CD4-positive, CD25-positive, alpha-beta regulatory T cell (primary cell): ENCODE results near the gene HMHB1. TPM values are rescaled to one million over a fixed set of nuclear protein-coding genes. Genes with fewer than 3 reads are reported as not detected.

Experiments used
- ATAC-seq, 2 donors: fragments of 150-1000 bp; cut with Tn5 transposase; one replicate each; pipeline ENCODE4 v1.10.0; 2021; ENCODE audit warnings: low read depth in 2 of 2, moderate number of reproducible peaks in 2 of 2, moderate library complexity in 1 of 2
- DNase-seq, 3 donors: peaks; one replicate each; pipeline versions ENCODE4 v3.0.0 to v3.0.0-alpha.2; 2012 to 2022; ENCODE audit warnings: mixed read lengths in 1 of 3
- H3K27ac ChIP-seq: one replicate; pipeline ENCODE4 v1.7.0; 2013; ENCODE audit warnings: mild to moderate bottlenecking, low read length; ENCODE audit not compliant: insufficient read depth, poor library complexity, severe bottlenecking
- H3K27me3 ChIP-seq: one replicate; pipeline ENCODE4 v1.7.0; 2013; ENCODE audit warnings: low read length; ENCODE audit not compliant: control insufficient read depth, insufficient read depth
- H3K36me3 ChIP-seq: one replicate; pipeline ENCODE4 v1.7.0; 2013; ENCODE audit warnings: mild to moderate bottlenecking, low read length, moderate library complexity; ENCODE audit not compliant: control insufficient read depth, insufficient read depth
- H3K4me1 ChIP-seq: 2 replicates; pipeline ENCODE4 v1.7.0; 2013; ENCODE audit warnings: mild to moderate bottlenecking, low read length; ENCODE audit not compliant: insufficient read depth, control insufficient read depth, poor library complexity, severe bottlenecking
- H3K4me3 ChIP-seq: one replicate; pipeline ENCODE4 v1.7.0; 2013; ENCODE audit warnings: low read depth, mild to moderate bottlenecking, low read length, moderate library complexity
- H3K9me3 ChIP-seq, 2 experiments: 1 replicate in 1 of 2; 2 replicates in 1 of 2; pipeline ENCODE4 v1.7.0; 2013; ENCODE audit warnings: low read length in 2 of 2, mild to moderate bottlenecking in 1 of 2, moderate library complexity in 1 of 2; ENCODE audit not compliant: control insufficient read depth in 2 of 2
- H3K27ac Mint-ChIP-seq, 3 donors: one replicate each; pipeline ENCODE4 v1.8.0; 2020 to 2022; ENCODE audit warnings: mild to moderate bottlenecking in 3 of 3, mixed read lengths in 3 of 3, moderate library complexity in 2 of 3
- H3K27me3 Mint-ChIP-seq: one replicate; pipeline ENCODE4 v1.8.0; 2022; ENCODE audit warnings: mild to moderate bottlenecking, mixed read lengths
- H3K36me3 Mint-ChIP-seq: one replicate; pipeline ENCODE4 v1.8.0; 2020; ENCODE audit warnings: mixed read lengths
- H3K4me1 Mint-ChIP-seq, 4 donors: one replicate each; pipeline ENCODE4 v1.8.0; 2020 to 2022; ENCODE audit warnings: mixed read lengths in 4 of 4, mild to moderate bottlenecking in 1 of 4
- H3K4me3 Mint-ChIP-seq, 4 donors: one replicate each; pipeline ENCODE4 v1.8.0; 2020 to 2022; ENCODE audit warnings: mild to moderate bottlenecking in 4 of 4, mixed read lengths in 4 of 4, moderate library complexity in 3 of 4
- H3K9me3 Mint-ChIP-seq, 7 donors: one replicate each; pipeline ENCODE4 v1.8.0; 2020 to 2022; ENCODE audit warnings: mixed read lengths in 7 of 7, mild to moderate bottlenecking in 3 of 7, moderate library complexity in 2 of 7
- polyA plus RNA-seq, 4 donors: library from polyadenylated mRNA; unstranded; fragments of 300-500 nt; fragmentation: Illumina TruSeq; gene quantifications; one replicate each; pipeline ENCODE4 v1.2.3, GENCODE V29; 2021
- total RNA-seq: library from RNA; stranded (reverse); gene quantifications from one replicate; pipeline ENCODE4 v1.2.3, GENCODE V29; 2022

Gene HMHB1
- total and polyA plus RNA-seq, 5 donors from 2014 or later: 12.2 TPM; not detected in 4

GRCh38 chr5:143826951-143827444 lies 15.0 kb downstream of the HMHB1 start:
- Mint-ChIP-seq H3K4me1 (peaks cover 3 to 12% (median 7%) of the 10 kb centered on the region in 4 donors), H3K4me3 (no peak overlapping the region), H3K36me3 (no peaks in the 10 kb centered on the region), H3K27me3 (no peaks in the 10 kb centered on the region), H3K9me3 (no peaks in the 10 kb centered on the region), H3K27ac (no peak overlapping the region)
- no peaks in the 10 kb centered on the region for H3K9me3 ChIP-seq
- DNase-seq: peak in 1 of 3 donors; percentile 58
- peaks cover 8% of the 10 kb centered on the region for H3K4me1 ChIP-seq
- H3K36me3 ChIP-seq: no peaks in the 10 kb centered on the region
- H3K4me3 ChIP-seq: no peak overlapping the region
- peak in 1 of 2 donors; percentile 23 for ATAC-seq
- H3K27ac ChIP-seq: no peak overlapping the region
- no peaks in the 10 kb centered on the region for H3K27me3 ChIP-seq

DNA sequence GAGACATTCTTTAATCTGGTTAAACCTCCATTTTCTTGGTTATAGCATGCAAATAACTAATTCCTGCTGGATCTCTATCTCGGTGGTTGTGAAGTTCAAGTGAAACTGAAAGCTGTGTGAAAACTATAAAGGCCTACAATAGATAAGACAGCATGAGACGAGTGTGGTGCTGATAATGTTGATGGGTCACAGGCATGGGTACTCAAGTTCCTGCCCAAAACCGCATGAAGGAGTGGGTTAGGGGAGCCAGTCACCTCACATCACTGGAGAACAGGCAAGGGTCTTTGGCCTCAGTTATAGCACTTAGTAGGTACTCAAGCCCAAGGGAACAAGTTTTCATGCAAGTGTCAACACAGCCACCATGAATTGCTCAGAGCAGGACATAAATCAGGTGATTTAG lies 16.7 kb downstream of the HMHB1 start:
- no peaks in the 10 kb centered on the region for H3K36me3 ChIP-seq
- H3K27ac ChIP-seq: no peak overlapping the region
- peak in 1 of 3 donors; percentile 47 for DNase-seq
- H3K9me3 Mint-ChIP-seq: no peaks in the 10 kb centered on the region
- H3K9me3 ChIP-seq: no peaks in the 10 kb centered on the region
- peak overlapping the region; percentile 18 to 76 (median 57) for H3K27ac Mint-ChIP-seq
- H3K4me1 Mint-ChIP-seq: peaks cover 3 to 12% (median 7%) of the 10 kb centered on the region in 4 donors
- H3K27me3 ChIP-seq: no peaks in the 10 kb centered on the region
- peaks cover 8% of the 10 kb centered on the region for H3K4me1 ChIP-seq
- H3K36me3 Mint-ChIP-seq: no peaks in the 10 kb centered on the region
- no peaks in the 10 kb centered on the region for H3K27me3 Mint-ChIP-seq
- peak in 1 of 2 donors; percentile 31 for ATAC-seq
- H3K4me3 ChIP-seq: peak overlapping the region; percentile 72
- peak overlapping the region; percentile 17 to 76 (median 51) for H3K4me3 Mint-ChIP-seq

DNA sequence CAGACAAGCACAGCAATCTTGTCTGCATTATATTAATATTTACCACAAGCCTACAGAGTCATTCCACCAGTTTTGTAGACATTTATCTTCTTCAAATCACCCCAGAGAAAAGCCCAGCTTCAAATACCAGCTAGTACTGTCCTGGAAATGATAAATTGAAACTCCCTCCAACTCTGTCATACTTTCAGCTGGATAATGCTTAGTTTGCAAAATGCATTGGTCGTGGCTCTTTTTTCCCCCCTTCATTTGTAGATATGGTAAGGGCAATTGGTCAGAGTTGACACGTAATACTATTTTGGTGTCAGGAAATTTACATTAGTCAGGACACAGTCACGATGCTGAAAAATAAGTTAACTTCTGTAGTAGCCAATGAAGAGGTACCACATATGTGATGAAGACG lies 21.2 kb downstream of the HMHB1 start:
- no peaks in the 10 kb centered on the region for H3K36me3 Mint-ChIP-seq
- peaks cover under 1% of the 10 kb centered on the region for H3K27me3 Mint-ChIP-seq
- no peak overlapping the region for H3K27ac Mint-ChIP-seq
- Histone ChIP-seq H3K4me3 (no peak overlapping the region), H3K4me1 (peaks cover 8% of the 10 kb centered on the region), H3K36me3 (no peaks in the 10 kb centered on the region), H3K27ac (no peak overlapping the region), H3K9me3 (no peaks in the 10 kb centered on the region), H3K27me3 (no peaks in the 10 kb centered on the region)
- ATAC-seq (no peak), DNase-seq (no peak)
- no peak overlapping the region for H3K4me3 Mint-ChIP-seq
- peaks cover 0 to 7% (median 4%) of the 10 kb centered on the region in 4 donors for H3K4me1 Mint-ChIP-seq
- peaks cover 0 to 2% (median 0%) of the 10 kb centered on the region in 7 donors for H3K9me3 Mint-ChIP-seq

- no peak overlapping the region for H3K4me3 Mint-ChIP-seq
- ATAC-seq: no peak
- H3K36me3 ChIP-seq: no peaks in the 10 kb centered on the region
Measured at GRCh38 chr5:143835251-143835650, 23.3 kb downstream of the HMHB1 start.

GRCh38 chr5:143836161-143836725 lies 24.3 kb downstream of the HMHB1 start:
- peaks cover 0 to 2% (median 0%) of the 10 kb centered on the region in 7 donors for H3K9me3 Mint-ChIP-seq
- ATAC-seq: no peak
- H3K4me1 Mint-ChIP-seq: no peaks in the 10 kb centered on the region
- no peaks in the 10 kb centered on the region for H3K36me3 ChIP-seq
- no peaks in the 10 kb centered on the region for H3K36me3 Mint-ChIP-seq
- peaks cover 18% of the 10 kb centered on the region for H3K27me3 Mint-ChIP-seq
- no peak overlapping the region for H3K27ac Mint-ChIP-seq
- H3K4me1 ChIP-seq: no peaks in the 10 kb centered on the region
- no peak overlapping the region for H3K4me3 ChIP-seq
- no peaks in the 10 kb centered on the region for H3K9me3 ChIP-seq
- H3K27ac ChIP-seq: no peak overlapping the region
- H3K27me3 ChIP-seq: peaks cover 2% of the 10 kb centered on the region
- DNase-seq: no peak
- H3K4me3 Mint-ChIP-seq: no peak overlapping the region

More at GRCh38 chr5:143835251-143835650, 23.3 kb downstream of the HMHB1 start:
- Mint-ChIP-seq H3K9me3 (peaks cover 0 to 2% (median 0%) of the 10 kb centered on the region in 7 donors), H3K36me3 (no peaks in the 10 kb centered on the region), H3K4me1 (no peaks in the 10 kb centered on the region), H3K27ac (no peak overlapping the region), H3K27me3 (peaks cover 12% of the 10 kb centered on the region)
- no peaks in the 10 kb centered on the region for H3K9me3 ChIP-seq
- H3K27ac ChIP-seq: no peak overlapping the region
- no peaks in the 10 kb centered on the region for H3K4me1 ChIP-seq
- H3K27me3 ChIP-seq: peaks cover 2% of the 10 kb centered on the region
- no peak for DNase-seq
- H3K4me3 ChIP-seq: no peak overlapping the region

- Histone ChIP-seq H3K27me3 (peaks cover 5% of the 10 kb centered on the region), H3K9me3 (no peaks in the 10 kb centered on the region), H3K4me1 (no peaks in the 10 kb centered on the region), H3K27ac (no peak overlapping the region), H3K4me3 (no peak overlapping the region), H3K36me3 (no peaks in the 10 kb centered on the region)
- peaks cover 24% of the 10 kb centered on the region for H3K27me3 Mint-ChIP-seq
- no peak overlapping the region for H3K27ac Mint-ChIP-seq
- no peak for DNase-seq
- no peaks in the 10 kb centered on the region for H3K36me3 Mint-ChIP-seq
- H3K9me3 Mint-ChIP-seq: peaks cover 0 to 2% (median 0%) of the 10 kb centered on the region in 7 donors
- no peak for ATAC-seq
- H3K4me3 Mint-ChIP-seq: no peak overlapping the region
- H3K4me1 Mint-ChIP-seq: no peaks in the 10 kb centered on the region
Measured at GRCh38 chr5:143837306-143837848, 25.4 kb downstream of the HMHB1 start.

GRCh38 chr5:143841446-143841845 lies 29.5 kb downstream of the HMHB1 start:
- H3K27ac ChIP-seq: no peak overlapping the region
- DNase-seq (no peak), ATAC-seq (no peak)
- peaks cover 15% of the 10 kb centered on the region for H3K27me3 ChIP-seq
- Mint-ChIP-seq H3K27ac (no peak overlapping the region), H3K27me3 (peaks cover 24% of the 10 kb centered on the region), H3K36me3 (no peaks in the 10 kb centered on the region), H3K4me3 (no peak overlapping the region), H3K9me3 (peaks cover 0 to 2% (median 0%) of the 10 kb centered on the region in 7 donors), H3K4me1 (no peaks in the 10 kb centered on the region)
- no peaks in the 10 kb centered on the region for H3K36me3 ChIP-seq
- no peaks in the 10 kb centered on the region for H3K4me1 ChIP-seq
- H3K9me3 ChIP-seq: no peaks in the 10 kb centered on the region
- no peak overlapping the region for H3K4me3 ChIP-seq

- ATAC-seq: no peak
- Mint-ChIP-seq H3K27ac (no peak overlapping the region), H3K36me3 (no peaks in the 10 kb centered on the region), H3K9me3 (no peaks in the 10 kb centered on the region), H3K4me3 (no peak overlapping the region), H3K4me1 (no peaks in the 10 kb centered on the region), H3K27me3 (peaks cover 27% of the 10 kb centered on the region)
- no peaks in the 10 kb centered on the region for H3K36me3 ChIP-seq
- H3K4me1 ChIP-seq: no peaks in the 10 kb centered on the region
- H3K4me3 ChIP-seq: no peak overlapping the region
- no peaks in the 10 kb centered on the region for H3K9me3 ChIP-seq
- H3K27ac ChIP-seq: no peak overlapping the region
- DNase-seq: no peak
- H3K27me3 ChIP-seq: peaks cover 15% of the 10 kb centered on the region
Measured at GRCh38 chr5:143842920-143843319, 31.0 kb downstream of the HMHB1 start.
